PC-3 (cell line): ENCODE measurements around the gene CYP39A1. TPM values are rescaled to one million over a fixed set of nuclear protein-coding genes. Genes with fewer than 3 reads are reported as not detected.
A peak's percentile ranks its signal among the peaks of the same experiment; 100 is the strongest.

ENCODE experiments used
- ATAC-seq: fragments of 200-7000 bp; cut with Tn5 transposase; 2 replicates; pipeline ENCODE4 v1.9.1; 2020; ENCODE audit warnings: mild to moderate bottlenecking, moderate library complexity
- BruUV-seq: library from RNA; stranded (reverse); fragments of 400-500 nt; replicated peaks from 2 replicates; lab custom pipeline; 2021; lab: Mats Ljungman, UMichigan
- CTCF ChIA-PET: fragments of 300-600 bp; sonication (Branson Sonifier 250); formaldehyde crosslinking; loops from one replicate; lab custom pipeline; 2022; ENCODE audit warnings: antibody characterized with exemption; lab: Charles Lee
- POLR2A ChIA-PET: fragments of 300-600 bp; sonication (Branson Sonifier 250); formaldehyde crosslinking; loops from one replicate; lab custom pipeline; 2022; ENCODE audit warnings: antibody characterized with exemption; ENCODE audit not compliant: unreplicated experiment; lab: Charles Lee
- DNase-seq: peaks from one replicate; pipeline ENCODE4 v3.0.0-alpha.2; 2015
- H2AFZ ChIP-seq: fragments of 300-600 bp; sonication (generic); 2 replicates; pipeline ENCODE4 v1.6.0; 2016; ENCODE audit warnings: antibody characterized with exemption, low read length
- H3F3A ChIP-seq: fragments of 300-600 bp; sonication (generic); one replicate; pipeline ENCODE4 v1.6.0; 2017; ENCODE audit warnings: antibody characterized with exemption, low read length, control low read depth, mild to moderate bottlenecking; ENCODE audit not compliant: unreplicated experiment
- H3K27ac ChIP-seq: fragments of 300-600 bp; sonication (generic); 2 replicates; pipeline ENCODE4 v1.5.1; 2016; ENCODE audit warnings: mild to moderate bottlenecking, low read length
- H3K27me3 ChIP-seq: fragments of 300-600 bp; sonication (generic); 2 replicates; pipeline ENCODE4 v1.6.1; 2016; ENCODE audit warnings: low read length, mixed read lengths
- H3K36me3 ChIP-seq: fragments of 300-600 bp; sonication (generic); 2 replicates; pipeline ENCODE4 v1.6.1; 2016; ENCODE audit warnings: low read depth, mixed run types, low read length, mixed read lengths
- H3K4me1 ChIP-seq: fragments of 300-600 bp; sonication (generic); 2 replicates; pipeline ENCODE4 v1.5.1; 2016; ENCODE audit warnings: low read length; ENCODE audit not compliant: insufficient read depth
- H3K4me2 ChIP-seq: fragments of 300-600 bp; sonication (generic); 2 replicates; pipeline ENCODE4 v1.6.0; 2016; ENCODE audit warnings: low read length
- H3K4me3 ChIP-seq: fragments of 300-600 bp; sonication (generic); 2 replicates; pipeline ENCODE4 v1.5.1; 2016; ENCODE audit warnings: mild to moderate bottlenecking, low read length, mixed read lengths
- H3K79me2 ChIP-seq: fragments of 300-600 bp; sonication (generic); 2 replicates; pipeline ENCODE4 v1.6.1; 2017; ENCODE audit warnings: low read length, mixed read lengths
- H3K9ac ChIP-seq: fragments of 300-600 bp; sonication (generic); 2 replicates; pipeline ENCODE4 v1.6.0; 2016; ENCODE audit warnings: mild to moderate bottlenecking, low read length
- H3K9me2 ChIP-seq: fragments of 300-600 bp; sonication (generic); replicated peaks from 2 replicates; pipeline ENCODE4 v1.6.1; 2016; ENCODE audit warnings: mixed run types, low read length, mixed read lengths
- H3K9me3 ChIP-seq: fragments of 300-600 bp; sonication (generic); 2 replicates; pipeline ENCODE4 v1.6.1; 2016; ENCODE audit warnings: low read length, mixed read lengths
- H4K20me1 ChIP-seq: fragments of 300-600 bp; sonication (generic); 2 replicates; pipeline ENCODE4 v1.6.1; 2016; ENCODE audit warnings: low read length, mixed read lengths
- EZH2 ChIP-seq: fragments of 300-600 bp; sonication (generic); IDR thresholded peaks from one replicate; pipeline ENCODE4 v1.6.1; 2017; ENCODE audit warnings: antibody characterized with exemption, mild to moderate bottlenecking, low read length; ENCODE audit not compliant: unreplicated experiment
- EZH2phosphoT487 ChIP-seq: fragments of 300-600 bp; sonication (generic); IDR thresholded peaks from 2 replicates; pipeline ENCODE4 v1.6.1; 2018; ENCODE audit warnings: mild to moderate bottlenecking, antibody characterized with exemption, low read length, borderline replicate concordance
- intact Hi-C: fragments of 100-400 bp; cut with micrococcal nuclease; formaldehyde crosslinking; loops from 2 replicates; pipeline ENCODE4 v1.9.0; 2023
- total RNA-seq: library from RNA; depleted of rRNA; stranded (reverse); fragments of >200 nt; gene quantifications from 2 replicates; pipeline ENCODE4 v1.2.3, GENCODE V29; 2014
- TF ChIP-seq, protein P1 (sequence below): fragments of 300-600 bp; sonication (generic); conservative IDR thresholded peaks from 2 replicates; pipeline ENCODE4 v1.5.1; 2017; ENCODE audit warnings: antibody characterized with exemption, low read depth, mild to moderate bottlenecking, low read length

Gene CYP39A1
- total RNA-seq, 1 experiment from 2014 or later: 0.66 TPM

DNA sequence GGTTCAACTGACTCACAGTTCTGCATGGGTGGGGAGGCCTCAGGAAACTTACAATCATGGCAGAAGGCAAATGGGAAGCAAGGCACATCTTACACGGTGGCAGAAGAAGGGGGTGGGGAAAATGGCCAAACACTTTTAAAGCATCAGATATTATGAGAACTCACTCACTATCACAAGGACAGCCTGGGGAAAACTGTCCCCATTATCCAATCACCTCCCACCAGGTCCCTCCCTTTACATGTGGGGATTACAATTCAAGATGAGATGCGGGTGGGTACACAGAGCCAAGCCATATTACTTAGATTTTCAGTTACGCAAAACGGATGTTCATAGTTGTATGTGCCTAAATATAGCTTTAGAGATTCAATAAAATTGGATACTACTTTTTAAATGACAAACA, 25.6 kb downstream of the CYP39A1 start:
- no peaks in the 10 kb centered on the region for H3K27me3 ChIP-seq
- no TSS peak for BruUV-seq
- no peak overlapping the region for H3K9ac ChIP-seq
- no peaks in the 10 kb centered on the region for H3K36me3 ChIP-seq
- H3K9me3 ChIP-seq: no peaks in the 10 kb centered on the region
- H3K4me3 ChIP-seq: no peak overlapping the region
- no peak overlapping the region for H3K4me2 ChIP-seq
- CTCF ChIA-PET: no interaction called here
- H3K9me2 ChIP-seq: no peaks in the 10 kb centered on the region
- H3F3A ChIP-seq: no peaks in the 10 kb centered on the region
- no peak for DNase-seq
- no peak for TF ChIP-seq EZH2phosphoT487
- TF ChIP-seq, protein P1, sequence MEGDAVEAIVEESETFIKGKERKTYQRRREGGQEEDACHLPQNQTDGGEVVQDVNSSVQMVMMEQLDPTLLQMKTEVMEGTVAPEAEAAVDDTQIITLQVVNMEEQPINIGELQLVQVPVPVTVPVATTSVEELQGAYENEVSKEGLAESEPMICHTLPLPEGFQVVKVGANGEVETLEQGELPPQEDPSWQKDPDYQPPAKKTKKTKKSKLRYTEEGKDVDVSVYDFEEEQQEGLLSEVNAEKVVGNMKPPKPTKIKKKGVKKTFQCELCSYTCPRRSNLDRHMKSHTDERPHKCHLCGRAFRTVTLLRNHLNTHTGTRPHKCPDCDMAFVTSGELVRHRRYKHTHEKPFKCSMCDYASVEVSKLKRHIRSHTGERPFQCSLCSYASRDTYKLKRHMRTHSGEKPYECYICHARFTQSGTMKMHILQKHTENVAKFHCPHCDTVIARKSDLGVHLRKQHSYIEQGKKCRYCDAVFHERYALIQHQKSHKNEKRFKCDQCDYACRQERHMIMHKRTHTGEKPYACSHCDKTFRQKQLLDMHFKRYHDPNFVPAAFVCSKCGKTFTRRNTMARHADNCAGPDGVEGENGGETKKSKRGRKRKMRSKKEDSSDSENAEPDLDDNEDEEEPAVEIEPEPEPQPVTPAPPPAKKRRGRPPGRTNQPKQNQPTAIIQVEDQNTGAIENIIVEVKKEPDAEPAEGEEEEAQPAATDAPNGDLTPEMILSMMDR: no peak
- H3K4me1 ChIP-seq: no peaks in the 10 kb centered on the region
- no peak for ATAC-seq
- no peaks in the 10 kb centered on the region for H4K20me1 ChIP-seq
- H3K27ac ChIP-seq: no peak overlapping the region
- H3K79me2 ChIP-seq: no peaks in the 10 kb centered on the region
- no peak overlapping the region for H2AFZ ChIP-seq
- POLR2A ChIA-PET: no interaction called here
- intact Hi-C loops: loop anchor here (1.0 to 10.0 kb wide), 3 partner anchors 135 to 368 kb away; partner anchors contain the start of gene RCAN2

DNA sequence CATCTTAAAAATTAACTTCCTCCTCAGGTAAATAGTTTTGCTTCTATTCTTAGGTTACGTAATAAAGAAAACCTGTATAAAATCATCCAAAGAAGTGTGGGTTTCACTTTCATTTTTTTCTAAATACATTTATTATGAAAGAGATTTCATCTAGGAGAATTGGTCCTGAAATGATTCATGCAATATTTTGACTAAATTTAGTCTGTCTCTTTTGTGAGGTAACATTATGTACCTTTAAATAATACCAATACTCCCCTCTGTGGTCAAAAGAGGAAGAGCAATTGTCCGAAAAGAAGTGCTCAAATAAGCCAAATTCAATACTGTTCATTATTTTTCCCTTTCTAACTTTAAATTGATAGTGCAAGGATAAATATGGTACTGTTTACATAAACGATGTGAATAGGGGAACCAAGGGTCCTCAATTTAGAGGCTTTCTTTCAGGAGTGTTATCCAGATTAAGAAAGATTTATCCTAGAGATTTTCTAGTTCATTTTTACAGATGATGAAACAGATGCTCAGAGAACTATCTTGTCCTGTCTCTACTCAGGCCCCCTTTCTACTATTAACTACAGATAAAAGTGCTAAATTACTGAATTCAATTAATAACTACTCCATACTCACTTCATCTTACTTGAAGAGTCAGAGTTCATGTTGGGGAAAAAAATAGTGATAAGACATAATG, 26.2 kb downstream of the CYP39A1 start:
- BruUV-seq: no TSS peak
- peak; percentile 73 for DNase-seq
- no peak overlapping the region for H3K9ac ChIP-seq
- intact Hi-C loops: loop anchor here (1.0 to 10.0 kb wide), 3 partner anchors 134 to 368 kb away; partner anchors contain the start of gene RCAN2
- H3F3A ChIP-seq: no peaks in the 10 kb centered on the region
- no peak overlapping the region for H3K4me3 ChIP-seq
- no peaks in the 10 kb centered on the region for H3K9me2 ChIP-seq
- H4K20me1 ChIP-seq: no peaks in the 10 kb centered on the region
- 0 out of 2 replicates have a peak overlapping the region, but pooled peaks have one; percentile 2 for H3K4me2 ChIP-seq
- TF ChIP-seq EZH2phosphoT487: no peak
- TF ChIP-seq, protein P1: peak; percentile 83
- H3K27ac ChIP-seq: no peak overlapping the region
- peak; percentile 67 for ATAC-seq
- H3K4me1 ChIP-seq: no peaks in the 10 kb centered on the region
- no peaks in the 10 kb centered on the region for H3K79me2 ChIP-seq
- H3K27me3 ChIP-seq: no peaks in the 10 kb centered on the region
- H2AFZ ChIP-seq: no peak overlapping the region
- no peaks in the 10 kb centered on the region for H3K9me3 ChIP-seq
- H3K36me3 ChIP-seq: no peaks in the 10 kb centered on the region
- POLR2A ChIA-PET: no interaction called here
- CTCF ChIA-PET: no interaction called here

DNA sequence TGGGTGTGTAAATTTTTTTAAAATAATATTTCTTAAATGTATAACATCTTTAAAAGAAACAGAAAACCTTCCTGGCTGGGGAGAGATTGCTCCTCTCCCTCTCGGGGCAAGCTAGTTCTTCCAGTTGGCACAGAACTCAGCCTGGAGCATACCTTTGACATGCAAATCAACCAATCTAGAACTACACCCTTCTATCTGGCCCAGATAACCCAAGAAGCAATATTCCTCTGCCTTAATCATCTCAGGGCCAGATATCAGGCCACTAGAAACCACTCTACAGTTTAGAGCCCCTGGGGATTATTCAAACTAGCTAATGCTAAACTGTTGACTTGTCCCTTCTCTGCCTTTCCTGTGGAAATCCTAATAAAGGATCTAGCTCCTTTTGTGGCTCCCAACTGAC, 33.9 kb downstream of the CYP39A1 start:
- H3K36me3 ChIP-seq: no peaks in the 10 kb centered on the region
- no peak overlapping the region for H3K9ac ChIP-seq
- ATAC-seq (no peak), DNase-seq (no peak)
- H3K79me2 ChIP-seq: no peaks in the 10 kb centered on the region
- TF ChIP-seq EZH2 (no peak), EZH2phosphoT487 (no peak)
- TF ChIP-seq, protein P1: no peak
- no peaks in the 10 kb centered on the region for H3K9me3 ChIP-seq
- no peaks in the 10 kb centered on the region for H4K20me1 ChIP-seq
- ChIA-PET POLR2A (no interaction called here), CTCF (no interaction called here)
- intact Hi-C loops: no loop called here
- no peak overlapping the region for H2AFZ ChIP-seq
- H3K27me3 ChIP-seq: no peaks in the 10 kb centered on the region
- H3K4me3 ChIP-seq: no peak overlapping the region
- no peak overlapping the region for H3K4me2 ChIP-seq
- no peaks in the 10 kb centered on the region; the same call in 1 of the 2 replicates for H3K4me1 ChIP-seq
- no peak overlapping the region for H3K27ac ChIP-seq
- BruUV-seq: no TSS peak
- H3F3A ChIP-seq: no peaks in the 10 kb centered on the region
- H3K9me2 ChIP-seq: no peaks in the 10 kb centered on the region
